AG04450 (cell line): ENCODE results near the gene PLA2G2C. TPM values are rescaled to one million over a fixed set of nuclear protein-coding genes. Genes with fewer than 3 reads are reported as not detected.

Experiments used
- CTCF ChIA-PET: fragments of 300-600, 350-600 bp; formaldehyde crosslinking; extraction: SDS; loops from one replicate; lab custom pipeline; 2022; ENCODE audit warnings: antibody characterized with exemption, inconsistent platforms; lab: Charles Lee
- POLR2A ChIA-PET: fragments of 350-600 bp; formaldehyde crosslinking; extraction: SDS; loops from one replicate; lab custom pipeline; 2021; ENCODE audit warnings: antibody characterized with exemption, inconsistent platforms; lab: Yijun Ruan, JAX
- DNase-seq: peaks from one replicate; pipeline ENCODE4 v3.0.0-alpha.2; 2011; ENCODE audit warnings: low read depth, low spot score
- H3K27ac ChIP-seq: one replicate; pipeline ENCODE4 v1.5.1; 2012; ENCODE audit warnings: low read depth, low read length, control low read depth
- H3K27me3 ChIP-seq: one replicate; pipeline ENCODE4 v1.6.0; 2012; ENCODE audit warnings: low read length; ENCODE audit not compliant: control insufficient read depth, insufficient read depth
- H3K4me3 ChIP-seq: 2 replicates; pipeline ENCODE4 v1.5.1; 2011; ENCODE audit warnings: mild to moderate bottlenecking, low read depth, low read length, control low read depth
- H3K9me3 ChIP-seq: 2 replicates; pipeline ENCODE4 v1.5.1; 2012; ENCODE audit warnings: low read length; ENCODE audit not compliant: control insufficient read depth, insufficient read depth
- CTCF ChIP-seq: IDR thresholded peaks from 2 replicates; pipeline ENCODE4 v1.5.1; 2011; ENCODE audit warnings: low read depth, low read length, control low read depth, inconsistent platforms
- polyA plus RNA-seq: library from polyadenylated mRNA; depleted of rRNA; stranded (reverse); fragments of >200 nt; gene quantifications from 2 replicates; pipeline ENCODE4 v1.2.3, GENCODE V29; 2011

Gene PLA2G2C
- polyA plus RNA-seq, 1 experiment = not detected

DNA sequence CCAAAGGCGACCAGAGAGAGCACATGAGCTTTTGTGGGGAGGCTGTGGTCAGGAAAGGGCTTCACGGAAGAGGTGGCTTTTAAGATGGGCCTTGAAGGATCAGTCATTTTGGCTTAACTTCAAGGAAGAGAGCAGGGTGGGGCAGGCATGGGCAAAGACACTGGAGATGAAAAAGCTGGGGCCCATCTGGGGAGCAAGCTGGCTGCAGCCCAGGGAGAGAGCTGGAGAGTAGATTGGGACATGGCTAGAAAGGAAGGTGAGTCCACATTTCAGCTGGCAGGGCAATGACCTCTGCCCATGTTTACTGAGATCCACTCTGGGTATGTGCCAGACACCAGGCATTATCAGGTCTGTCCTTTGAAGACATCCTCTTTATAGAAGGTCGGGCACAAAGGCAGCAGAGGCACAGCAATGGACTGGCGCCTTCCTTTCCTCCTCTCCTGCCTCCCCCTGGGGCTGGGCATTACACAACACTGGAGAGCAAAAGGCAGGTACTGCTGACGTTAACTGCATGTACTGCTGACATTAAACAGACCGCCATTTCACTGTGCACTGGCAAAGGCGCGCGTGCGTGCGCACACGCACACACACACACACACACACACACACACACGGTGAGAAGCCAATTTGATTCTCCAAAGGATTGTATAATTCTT lies 2.6 kb downstream of the PLA2G2C start:
- TF ChIP-seq CTCF = no peak
- Histone ChIP-seq H3K9me3 (no peaks in the 10 kb centered on the region), H3K27ac (no peak overlapping the region), H3K27me3 (peaks cover 45% of the 10 kb centered on the region), H3K4me3 (no peak overlapping the region)
- ChIA-PET POLR2A (no interaction called here), CTCF (interaction anchor here (0.6 kb wide), 2 partner anchors 29 to 80 kb away, joined by 3 to 5 read pairs; no protein-coding TSS in a partner anchor)
- no peak for DNase-seq

DNA sequence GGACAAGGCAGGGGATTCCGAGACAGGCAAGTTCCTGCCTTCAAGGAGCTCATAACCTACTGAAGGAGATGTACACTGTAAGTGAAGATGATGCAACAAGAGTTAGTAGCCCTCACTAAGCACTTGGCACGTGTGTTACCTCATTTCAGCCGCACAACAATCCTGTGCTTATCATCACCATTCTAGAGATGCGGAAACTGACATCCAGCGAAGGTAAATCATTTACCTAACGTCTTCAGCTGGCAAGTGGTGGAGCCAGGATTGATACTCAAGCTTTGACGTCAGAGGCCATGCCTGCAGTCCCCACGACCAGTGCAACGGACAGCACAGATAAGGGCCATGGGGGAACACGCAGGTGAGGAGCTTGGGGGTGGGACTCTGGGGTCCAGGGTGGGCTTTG lies 3.3 kb downstream of the PLA2G2C start:
- TF ChIP-seq CTCF = no peak
- no peak for DNase-seq
- ChIA-PET CTCF (interaction anchor here (0.6 kb wide), 1 partner anchor 80 kb away, joined by 3 read pairs; no protein-coding TSS in a partner anchor), POLR2A (interaction anchor here (0.6 kb wide), 1 partner anchor 24 kb away, joined by 3 read pairs; no protein-coding TSS in a partner anchor)
- H3K9me3 ChIP-seq = no peaks in the 10 kb centered on the region
- peaks cover 40% of the 10 kb centered on the region for H3K27me3 ChIP-seq
- H3K27ac ChIP-seq = no peak overlapping the region
- H3K4me3 ChIP-seq = no peak overlapping the region

DNA sequence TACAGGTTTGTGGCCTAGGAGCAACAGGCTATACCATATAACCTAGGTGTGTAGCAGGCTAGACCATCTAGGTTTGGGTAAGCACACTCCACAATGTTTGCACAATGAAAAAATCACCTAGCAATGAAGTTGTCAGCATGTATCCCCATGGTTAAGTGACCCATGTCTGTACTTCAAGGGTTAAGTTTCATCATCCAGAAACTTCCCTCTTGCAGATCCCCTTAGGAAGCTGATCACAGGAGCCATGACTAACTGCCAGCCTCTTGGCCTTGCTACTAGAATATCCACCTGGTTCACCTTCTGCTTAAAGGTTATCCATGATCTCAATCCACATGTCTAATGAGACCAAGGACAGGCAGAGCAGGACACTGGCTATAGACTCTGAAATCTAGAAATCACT lies 3.9 kb downstream of the PLA2G2C start:
- Histone ChIP-seq H3K4me3 (no peak overlapping the region), H3K27ac (no peak overlapping the region), H3K9me3 (no peaks in the 10 kb centered on the region), H3K27me3 (peaks cover 38% of the 10 kb centered on the region)
- ChIA-PET POLR2A (no interaction called here), CTCF (interaction anchor here (1.3 kb wide), 1 partner anchor 30 kb away, joined by 5 read pairs; no protein-coding TSS in a partner anchor)
- TF ChIP-seq CTCF = no peak
- DNase-seq = no peak

DNA sequence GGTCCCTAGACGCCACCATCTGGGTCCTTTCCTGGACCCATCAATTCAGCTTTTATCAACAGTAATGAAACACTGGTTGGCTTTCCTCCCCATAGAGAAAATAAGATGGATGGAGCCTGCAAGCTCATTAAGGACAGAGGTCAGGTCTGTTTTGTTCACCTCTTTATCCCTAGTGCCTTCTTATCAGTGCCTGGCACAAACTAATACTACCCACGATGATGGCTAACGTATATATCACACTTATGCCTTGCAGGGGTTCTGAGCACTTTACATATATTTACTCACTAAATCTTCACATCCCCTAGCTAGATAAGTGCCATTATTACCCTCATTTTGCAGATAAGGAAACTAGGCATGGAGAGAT lies 5.5 kb downstream of the PLA2G2C start:
- CTCF ChIA-PET = interaction anchor here (2.2 to 2.5 kb wide), 2 partner anchors 14 to 28 kb away, joined by 10 to 14 read pairs; no protein-coding TSS in a partner anchor
- H3K27me3 ChIP-seq = peaks cover 28% of the 10 kb centered on the region
- no peak for TF ChIP-seq CTCF
- no peaks in the 10 kb centered on the region for H3K9me3 ChIP-seq
- DNase-seq = no peak
- H3K4me3 ChIP-seq = no peak overlapping the region
- no peak overlapping the region for H3K27ac ChIP-seq
- POLR2A ChIA-PET = interaction anchor here (0.6 kb wide), 1 partner anchor 32 kb away, joined by 6 read pairs; no protein-coding TSS in a partner anchor
